ENCODE results near the gene FBXL4. TPM values are rescaled to one million over a fixed set of nuclear protein-coding genes. Genes with fewer than 3 reads are reported as not detected.

FBXL4 gene
- total RNA-seq, 1 donor from 2014 or later = 13.1 TPM

- TF ChIP-seq, protein P1, sequence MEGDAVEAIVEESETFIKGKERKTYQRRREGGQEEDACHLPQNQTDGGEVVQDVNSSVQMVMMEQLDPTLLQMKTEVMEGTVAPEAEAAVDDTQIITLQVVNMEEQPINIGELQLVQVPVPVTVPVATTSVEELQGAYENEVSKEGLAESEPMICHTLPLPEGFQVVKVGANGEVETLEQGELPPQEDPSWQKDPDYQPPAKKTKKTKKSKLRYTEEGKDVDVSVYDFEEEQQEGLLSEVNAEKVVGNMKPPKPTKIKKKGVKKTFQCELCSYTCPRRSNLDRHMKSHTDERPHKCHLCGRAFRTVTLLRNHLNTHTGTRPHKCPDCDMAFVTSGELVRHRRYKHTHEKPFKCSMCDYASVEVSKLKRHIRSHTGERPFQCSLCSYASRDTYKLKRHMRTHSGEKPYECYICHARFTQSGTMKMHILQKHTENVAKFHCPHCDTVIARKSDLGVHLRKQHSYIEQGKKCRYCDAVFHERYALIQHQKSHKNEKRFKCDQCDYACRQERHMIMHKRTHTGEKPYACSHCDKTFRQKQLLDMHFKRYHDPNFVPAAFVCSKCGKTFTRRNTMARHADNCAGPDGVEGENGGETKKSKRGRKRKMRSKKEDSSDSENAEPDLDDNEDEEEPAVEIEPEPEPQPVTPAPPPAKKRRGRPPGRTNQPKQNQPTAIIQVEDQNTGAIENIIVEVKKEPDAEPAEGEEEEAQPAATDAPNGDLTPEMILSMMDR (conservative IDR thresholded peaks at IDR 0.05; ENCODE audit: low read depth, low read length) = peak; percentile 93
- no peak for DNase-seq (ENCODE audit: low read depth)
- H3K4me3 ChIP-seq (ENCODE audit: low read depth, low read length) = no peak overlapping the region
Measured at GRCh38 chr6:98845211-98846020, 102.3 kb downstream of the FBXL4 start.

DNA sequence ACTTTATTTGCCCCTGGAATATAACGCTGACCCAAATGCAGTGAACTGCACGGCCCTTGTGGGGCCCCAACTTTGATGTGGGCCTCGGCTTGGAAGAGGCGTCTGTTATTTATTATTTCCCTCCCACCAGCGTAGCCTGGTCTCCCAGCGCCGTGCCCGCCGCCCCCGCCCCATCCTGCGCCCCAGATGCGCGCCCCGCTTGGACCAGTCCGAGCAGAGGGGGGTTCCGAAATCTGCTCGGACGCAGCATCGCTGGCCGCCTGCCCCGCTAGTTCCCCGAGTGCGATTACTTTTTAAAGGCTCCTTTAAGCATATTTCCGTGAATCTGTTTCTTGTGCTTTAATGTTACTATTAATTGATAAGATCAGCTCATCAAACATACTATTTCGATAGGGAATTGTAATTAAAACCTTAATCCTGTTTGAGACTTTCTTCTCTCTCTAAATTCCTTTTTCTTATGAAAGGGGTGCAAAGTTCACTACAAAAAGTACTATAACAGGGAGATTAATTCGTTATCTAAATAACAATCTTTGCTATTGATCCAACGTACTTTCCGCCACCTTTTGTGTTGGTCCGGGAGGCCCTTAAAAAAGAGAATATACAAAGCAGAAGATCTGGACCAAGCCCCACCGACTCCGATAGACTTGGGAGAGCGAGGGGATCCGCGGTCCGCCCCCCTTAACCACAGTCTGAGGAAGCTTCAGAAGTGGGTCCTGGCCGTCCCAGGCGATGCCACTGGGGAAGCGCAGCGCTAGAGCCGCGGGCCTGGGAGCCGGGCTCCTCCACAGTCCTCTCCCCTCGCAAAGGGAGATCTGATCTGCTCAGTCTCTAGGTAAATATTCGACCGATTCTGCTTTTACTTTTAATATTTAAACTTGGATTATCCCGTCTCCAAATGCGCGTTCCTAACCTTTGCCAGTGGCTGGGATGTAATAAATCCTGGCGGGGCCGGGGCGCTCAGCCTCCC, 103.2 kb downstream of the FBXL4 start:
- TF ChIP-seq, protein P1 (conservative IDR thresholded peaks at IDR 0.05; ENCODE audit: low read depth, low read length) = no peak
- no peak for DNase-seq (ENCODE audit: low read depth)
- no peak overlapping the region for H3K4me3 ChIP-seq (ENCODE audit: low read depth, low read length)

DNA sequence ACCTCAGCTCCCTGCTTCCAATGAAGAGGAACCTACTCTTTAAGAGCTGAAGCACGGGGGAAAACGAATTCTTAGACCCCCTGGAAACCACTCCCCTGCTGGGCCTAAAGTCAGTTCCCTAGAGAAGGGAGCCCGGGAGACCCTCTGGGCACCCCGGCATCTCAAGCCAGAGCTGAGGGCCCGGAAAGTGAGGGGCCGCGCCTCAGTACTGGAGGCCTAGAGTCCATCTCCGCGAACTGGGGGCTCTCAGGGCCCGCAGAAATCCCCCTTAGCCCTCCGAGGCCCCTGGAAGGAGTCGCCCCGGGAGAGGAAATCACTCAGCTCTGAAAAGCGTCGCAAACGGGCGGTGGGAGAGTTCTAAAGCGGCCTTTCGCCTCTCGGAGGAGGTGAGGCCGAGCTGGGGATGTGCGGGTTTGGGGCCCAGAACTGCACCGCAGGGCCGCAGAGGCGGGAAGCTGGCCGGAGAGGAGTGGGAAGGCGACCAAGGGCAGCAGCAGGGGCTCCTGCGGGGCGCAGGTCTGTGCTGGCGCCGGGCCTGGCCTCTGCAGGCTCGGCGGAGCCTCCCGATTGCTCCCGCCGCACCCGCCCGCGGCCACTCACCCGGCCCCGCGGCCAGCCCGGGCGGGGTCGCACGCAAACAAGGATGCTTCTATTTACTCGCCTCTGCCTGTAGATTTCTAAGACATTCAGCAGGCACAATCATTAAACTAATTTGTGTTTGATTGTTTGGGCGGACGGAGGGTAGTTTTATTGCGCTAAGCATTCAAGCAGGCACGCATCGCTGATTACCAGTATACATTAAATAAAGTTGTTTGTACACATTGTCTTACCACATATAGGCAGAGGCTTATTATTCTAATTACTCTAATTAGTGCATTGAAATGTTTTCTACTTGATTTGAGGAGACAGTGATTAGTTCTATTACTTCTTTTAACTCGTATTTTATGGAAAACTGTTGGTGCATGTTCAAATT, 104.2 kb downstream of the FBXL4 start:
- H3K4me3 ChIP-seq (ENCODE audit: low read depth, low read length) = no peak overlapping the region
- DNase-seq (ENCODE audit: low read depth) = no peak
- TF ChIP-seq, protein P1 (conservative IDR thresholded peaks at IDR 0.05; ENCODE audit: low read depth, low read length) = no peak

DNA sequence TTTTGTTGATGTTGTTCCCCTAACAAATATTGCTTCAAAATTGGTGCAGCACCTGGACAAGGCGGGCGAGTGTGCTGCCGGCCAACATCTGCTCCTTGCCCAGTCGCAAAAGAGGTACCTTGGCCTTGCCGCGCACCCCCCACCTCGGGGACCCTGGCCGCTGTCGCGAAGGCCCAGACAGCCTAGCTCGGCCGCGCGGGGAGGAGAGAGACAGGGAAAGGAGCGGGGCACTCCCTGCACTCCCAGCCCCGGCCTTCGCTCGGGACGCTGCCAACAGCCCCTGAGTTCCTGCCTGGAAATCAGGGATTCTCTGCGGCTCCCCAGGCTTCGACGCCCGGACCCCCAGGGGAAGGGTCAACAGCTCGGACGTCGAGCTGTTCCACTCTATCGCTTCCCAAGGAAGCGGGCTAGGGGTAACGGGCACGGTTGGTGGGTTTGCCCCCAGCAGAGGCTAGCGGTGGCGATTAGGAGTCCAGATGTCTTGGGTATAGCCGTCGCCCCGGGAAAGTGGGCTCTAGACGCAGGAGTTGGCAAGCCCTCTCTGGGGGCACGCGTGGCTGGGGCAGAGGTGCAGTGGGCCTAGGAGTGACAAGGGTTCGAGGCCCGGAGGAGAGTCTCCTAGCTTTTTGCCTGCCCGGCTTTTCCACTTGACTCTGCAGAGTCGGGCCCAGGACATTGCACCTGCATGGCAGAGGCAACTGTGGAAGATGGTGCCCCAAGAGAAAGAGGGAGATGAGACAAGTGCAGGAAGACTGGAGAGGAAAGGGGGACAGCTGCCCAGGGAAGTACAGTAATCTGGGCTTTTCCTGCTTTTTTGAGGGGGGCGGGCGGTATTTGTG, 105.2 kb downstream of the FBXL4 start:
- DNase-seq (ENCODE audit: low read depth) = no peak
- H3K4me3 ChIP-seq (ENCODE audit: low read depth, low read length) = no peak overlapping the region
- TF ChIP-seq, protein P1 (conservative IDR thresholded peaks at IDR 0.05; ENCODE audit: low read depth, low read length) = no peak

DNA sequence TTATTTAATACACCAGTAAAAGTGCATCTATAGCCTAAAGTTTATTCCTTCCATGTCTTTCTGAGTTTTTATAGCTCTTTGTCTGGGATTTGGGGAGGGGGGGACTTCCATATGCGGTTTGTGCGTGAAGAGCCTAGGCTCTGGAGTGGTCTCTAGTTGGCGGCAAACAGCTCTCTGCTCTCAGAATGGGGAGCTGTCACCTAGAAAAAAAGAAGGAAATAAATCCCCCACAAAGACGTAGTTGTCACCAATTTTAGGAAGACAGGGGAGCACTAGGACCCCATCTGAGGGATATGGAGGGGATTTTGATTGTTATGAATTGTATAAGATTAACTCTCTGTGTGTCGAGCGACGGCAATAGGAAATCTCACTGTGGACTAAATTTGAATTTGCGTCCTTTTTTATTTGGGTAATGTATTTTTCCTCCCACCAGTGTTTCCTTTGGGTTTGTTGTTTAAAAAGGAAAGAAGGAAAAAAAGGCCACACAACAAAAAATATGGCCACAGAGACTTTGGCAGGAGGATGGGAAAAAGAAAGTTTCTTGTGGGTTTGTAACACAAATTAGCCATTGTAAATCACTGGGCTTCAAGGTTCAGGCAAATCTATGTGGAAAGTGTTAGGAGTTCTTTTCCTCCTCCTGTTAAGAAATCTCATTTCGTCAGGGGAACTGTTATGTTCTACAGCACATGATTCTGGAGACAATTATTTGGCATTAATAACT, 106.0 kb downstream of the FBXL4 start:
- no peak overlapping the region for H3K4me3 ChIP-seq (ENCODE audit: low read depth, low read length)
- no peak for DNase-seq (ENCODE audit: low read depth)
- TF ChIP-seq, protein P1 (conservative IDR thresholded peaks at IDR 0.05; ENCODE audit: low read depth, low read length) = no peak

Measured in epithelial cell of proximal tubule (primary cell).